Epithelial cell of proximal tubule (primary cell): ENCODE results near the gene IQCK. TPM values are rescaled to one million over a fixed set of nuclear protein-coding genes. Genes with fewer than 3 reads are reported as not detected.

Experiments
- DNase-seq: peaks from one replicate; pipeline ENCODE4 v3.0.0-alpha.2; 2011; ENCODE audit warnings: low read depth
- H3K4me3 ChIP-seq: 2 replicates; pipeline ENCODE4 v1.5.1; 2011; ENCODE audit warnings: low read depth, mild to moderate bottlenecking, low read length
- CTCF ChIP-seq: conservative IDR thresholded peaks from 2 replicates; pipeline ENCODE4 v1.5.1; 2012; ENCODE audit warnings: low read depth, mild to moderate bottlenecking, low read length
- total RNA-seq: library from RNA; depleted of rRNA; stranded (reverse); fragments of >200 nt; gene quantifications from 2 replicates; pipeline ENCODE4 v1.2.3, GENCODE V29; 2015

Gene IQCK
- total RNA-seq, 1 donor from 2014 or later = 10.0 TPM

DNA sequence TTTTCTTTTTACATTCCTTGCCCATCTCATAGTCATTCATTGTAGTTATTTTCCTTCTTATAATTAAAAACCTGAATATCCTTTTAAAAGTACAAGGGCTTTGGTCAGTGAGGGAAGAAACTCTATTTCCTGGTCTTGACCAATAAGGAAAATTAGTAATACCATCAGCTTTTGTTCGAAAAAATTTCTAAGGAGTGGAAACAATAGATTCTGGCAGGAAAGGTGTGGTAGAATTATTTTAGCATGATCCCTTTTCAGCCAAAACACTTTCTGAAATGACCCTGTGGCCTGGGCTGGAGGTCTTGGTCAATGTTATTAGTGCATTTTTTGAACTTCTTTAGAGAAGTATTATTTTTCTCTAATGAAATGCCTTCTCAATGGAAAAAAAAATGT, 36.6 kb downstream of the IQCK start:
- no peak for TF ChIP-seq CTCF
- H3K4me3 ChIP-seq = no peak overlapping the region

GRCh38 chr16:19755268-19755667, 37.2 kb downstream of the IQCK start:
- no peak for DNase-seq
- TF ChIP-seq CTCF = no peak
- H3K4me3 ChIP-seq = no peak overlapping the region

More for the DNA sequence above, 36.6 kb downstream of the IQCK start:
- no peak for DNase-seq

- DNase-seq = no peak
- no peak for TF ChIP-seq CTCF
- no peak overlapping the region for H3K4me3 ChIP-seq
These were observed 39.0 kb downstream of the IQCK start for GRCh38 chr16:19757026-19757425.

DNA sequence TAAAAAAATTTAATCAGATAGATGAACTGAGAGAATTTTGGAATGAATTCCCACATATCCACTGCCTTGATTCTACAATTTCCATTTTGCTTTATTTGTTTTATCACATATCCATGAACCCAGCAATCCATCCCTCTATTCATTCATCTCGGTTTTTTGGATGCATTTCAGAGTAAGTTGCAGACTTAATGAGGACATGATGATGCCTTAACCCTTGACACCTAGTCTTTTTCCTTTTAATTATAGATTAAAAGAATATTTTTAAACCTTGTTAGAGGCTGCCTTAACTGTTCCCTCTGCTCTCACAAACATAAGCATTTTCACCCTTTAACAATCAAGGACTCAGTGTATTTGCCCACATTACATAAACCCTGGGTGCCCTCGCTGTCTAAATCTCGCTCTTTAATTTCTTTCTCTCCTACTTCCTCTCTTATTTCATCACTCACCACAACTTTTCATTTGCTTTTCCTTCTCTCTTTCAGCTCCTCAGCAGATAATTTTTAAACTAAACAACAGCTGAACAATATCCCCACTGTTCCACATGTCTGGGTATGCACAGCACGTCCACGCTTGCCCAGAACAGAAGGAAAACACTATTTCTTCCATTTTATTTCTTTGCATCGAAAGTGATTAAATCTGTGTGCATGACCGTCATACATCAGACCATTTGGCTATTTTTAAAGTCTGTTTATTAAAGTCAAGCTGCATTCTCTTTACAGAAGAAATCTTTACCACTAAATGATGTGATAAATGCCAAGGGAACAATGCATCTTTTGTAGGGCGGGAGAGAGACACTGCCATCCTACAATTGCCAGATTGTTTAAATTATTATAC, 39.9 kb downstream of the IQCK start:
- no peak for DNase-seq
- H3K4me3 ChIP-seq = no peak overlapping the region
- no peak for TF ChIP-seq CTCF

DNA sequence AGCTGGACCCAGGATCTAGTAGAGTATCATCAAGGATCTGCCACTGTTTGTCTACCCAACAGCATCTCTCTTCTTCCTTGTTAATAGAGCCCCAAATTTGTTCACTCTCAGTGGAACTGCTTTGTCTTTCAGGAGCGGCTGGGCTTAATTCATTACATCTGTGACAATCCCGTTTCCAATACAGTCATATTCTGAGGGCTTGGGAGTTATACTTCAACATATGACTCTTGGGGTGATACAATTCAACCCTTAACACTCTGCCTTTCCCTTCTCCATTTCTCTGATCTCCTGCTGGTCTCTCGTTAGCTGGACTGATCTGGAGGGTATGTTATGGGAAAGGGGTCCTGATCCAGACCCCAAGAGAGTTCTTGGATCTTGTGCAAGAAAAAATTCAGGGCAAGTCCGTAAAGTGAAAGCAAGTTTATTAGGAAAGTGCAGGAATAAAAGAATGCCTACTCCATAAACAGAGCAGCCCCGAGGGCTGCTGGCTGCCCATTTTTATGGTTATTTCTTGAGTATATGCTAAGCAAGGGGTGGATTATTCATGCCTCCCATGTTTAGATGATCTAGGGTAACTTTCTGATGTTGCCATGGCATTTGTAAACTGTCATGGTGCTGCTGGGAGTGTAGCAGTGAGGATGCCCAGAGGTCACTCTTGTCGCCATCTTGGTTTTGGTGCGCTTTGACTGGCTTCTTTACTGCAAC, 42.4 kb downstream of the IQCK start:
- no peak overlapping the region for H3K4me3 ChIP-seq

DNA sequence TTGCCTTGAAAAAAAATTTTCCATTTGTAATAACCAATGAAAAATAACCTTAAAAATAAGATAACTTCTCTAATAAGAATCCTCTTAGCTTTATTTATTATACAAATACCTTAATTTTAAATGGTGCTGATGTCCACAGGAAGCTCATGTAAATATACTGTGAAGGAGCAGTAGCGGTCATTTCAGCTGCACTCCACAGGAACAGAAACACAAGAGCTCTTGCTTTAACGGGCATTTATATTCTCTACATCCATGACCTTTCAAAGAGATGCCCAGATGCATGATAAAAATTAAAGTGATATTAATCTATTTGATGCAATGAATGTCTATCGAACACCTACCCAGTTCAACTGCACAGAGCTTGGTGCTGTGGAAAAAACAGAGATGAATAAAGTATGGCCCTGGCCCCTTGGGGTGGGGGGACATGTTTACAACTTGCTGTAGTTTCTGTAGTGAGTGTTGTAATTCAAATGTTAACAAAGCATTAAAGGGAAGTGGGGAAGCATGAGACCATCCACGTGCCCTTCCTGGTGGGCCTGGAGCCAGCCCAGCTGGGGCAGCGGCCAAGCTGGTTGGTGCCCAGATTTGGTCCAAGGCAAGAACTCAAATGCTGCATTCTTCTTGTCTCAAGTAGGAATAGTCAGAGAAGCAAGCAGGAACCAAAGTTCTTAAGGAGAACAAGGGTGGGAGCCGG, 47.9 kb downstream of the IQCK start:
- DNase-seq = no peak
- TF ChIP-seq CTCF = no peak
- no peak overlapping the region for H3K4me3 ChIP-seq

More for the DNA sequence above, 42.4 kb downstream of the IQCK start:
- no peak for TF ChIP-seq CTCF
- DNase-seq = no peak
